Neuron (in vitro differentiated cells): Measurements from ENCODE around the gene SSR2.

Source experiments
- H2AFZ ChIP-seq: one replicate; pipeline ENCODE4 v1.6.1; 2013; ENCODE audit warnings: low read depth, mild to moderate bottlenecking, inconsistent platforms, low read length, moderate library complexity
- H3K27me3 ChIP-seq: one replicate; pipeline ENCODE4 v1.6.1; 2013; ENCODE audit warnings: low read length; ENCODE audit not compliant: insufficient read depth
- H3K36me3 ChIP-seq: one replicate; pipeline ENCODE4 v1.6.1; 2013; ENCODE audit warnings: low read length; ENCODE audit not compliant: insufficient read depth
- H3K4me1 ChIP-seq: one replicate; pipeline ENCODE4 v1.6.1; 2013; ENCODE audit warnings: low read length; ENCODE audit not compliant: insufficient read depth
- H3K4me3 ChIP-seq: 2 replicates; pipeline ENCODE4 v1.5.1; 2013; ENCODE audit warnings: mild to moderate bottlenecking, low read length, moderate library complexity
- H3K9me3 ChIP-seq: one replicate; pipeline ENCODE4 v1.6.1; 2013; ENCODE audit warnings: low read length

The SSR2 gene

GRCh38 chr1:156024801-156025200 lies 4.0 kb upstream of the SSR2 start:
- peaks cover 8% of the 10 kb centered on the region for H3K4me1 ChIP-seq
- peaks cover 2% of the 10 kb centered on the region for H3K36me3 ChIP-seq
- no peak overlapping the region for H2AFZ ChIP-seq
- no peaks in the 10 kb centered on the region for H3K9me3 ChIP-seq
- no peaks in the 10 kb centered on the region for H3K27me3 ChIP-seq
- H3K4me3 ChIP-seq = no peak overlapping the region

- Histone ChIP-seq H2AFZ (no peak overlapping the region), H3K27me3 (no peaks in the 10 kb centered on the region), H3K4me1 (peaks cover 12% of the 10 kb centered on the region), H3K9me3 (no peaks in the 10 kb centered on the region), H3K36me3 (peaks cover 25% of the 10 kb centered on the region), H3K4me3 (no peak overlapping the region)
These were observed 1.2 kb upstream of the SSR2 start for GRCh38 chr1:156021954-156022353.

- peaks cover 30% of the 10 kb centered on the region for H3K36me3 ChIP-seq
- H3K9me3 ChIP-seq = no peaks in the 10 kb centered on the region
- no peaks in the 10 kb centered on the region for H3K27me3 ChIP-seq
- peak overlapping the region; percentile 92 for H2AFZ ChIP-seq
- peak overlapping the region; percentile 94 for H3K4me3 ChIP-seq
- H3K4me1 ChIP-seq = peaks cover 12% of the 10 kb centered on the region
These were observed 310 bp upstream of the SSR2 start for GRCh38 chr1:156021093-156021428.

- H3K36me3 ChIP-seq = peaks cover 36% of the 10 kb centered on the region
- H2AFZ ChIP-seq = no peak overlapping the region
- peaks cover 12% of the 10 kb centered on the region for H3K4me1 ChIP-seq
- H3K9me3 ChIP-seq = no peaks in the 10 kb centered on the region
- H3K27me3 ChIP-seq = no peaks in the 10 kb centered on the region
- peak overlapping the region; percentile 94 for H3K4me3 ChIP-seq
These were observed 832 bp downstream of the SSR2 start for GRCh38 chr1:156019946-156020292.

- H3K36me3 ChIP-seq = peaks cover 80% of the 10 kb centered on the region
These were observed 5.9 kb downstream of the SSR2 start for GRCh38 chr1:156014829-156015228.

GRCh38 chr1:156012051-156012817 lies 8.5 kb downstream of the SSR2 start:
- H3K4me3 ChIP-seq = no peak overlapping the region
- H3K27me3 ChIP-seq = no peaks in the 10 kb centered on the region
- peaks cover 70% of the 10 kb centered on the region for H3K36me3 ChIP-seq

More at GRCh38 chr1:156014829-156015228, 5.9 kb downstream of the SSR2 start:
- Histone ChIP-seq H3K27me3 (no peaks in the 10 kb centered on the region), H3K4me1 (peaks cover 4% of the 10 kb centered on the region), H3K9me3 (no peaks in the 10 kb centered on the region), H3K4me3 (no peak overlapping the region), H2AFZ (no peak overlapping the region)

GRCh38 chr1:156009404-156009803 lies 11.3 kb downstream of the SSR2 start:
- peaks cover 54% of the 10 kb centered on the region for H3K36me3 ChIP-seq
- H3K27me3 ChIP-seq = no peaks in the 10 kb centered on the region
- no peak overlapping the region for H3K4me3 ChIP-seq
- no peaks in the 10 kb centered on the region for H3K4me1 ChIP-seq
- H2AFZ ChIP-seq = no peak overlapping the region
- no peaks in the 10 kb centered on the region for H3K9me3 ChIP-seq

More at GRCh38 chr1:156012051-156012817, 8.5 kb downstream of the SSR2 start:
- no peaks in the 10 kb centered on the region for H3K9me3 ChIP-seq
- H3K4me1 ChIP-seq = no peaks in the 10 kb centered on the region
- no peak overlapping the region for H2AFZ ChIP-seq

- Histone ChIP-seq H3K36me3 (peaks cover 33% of the 10 kb centered on the region), H3K4me1 (no peaks in the 10 kb centered on the region), H2AFZ (no peak overlapping the region), H3K4me3 (no peak overlapping the region), H3K27me3 (no peaks in the 10 kb centered on the region), H3K9me3 (no peaks in the 10 kb centered on the region)
These were observed 13.9 kb downstream of the SSR2 start for GRCh38 chr1:156006666-156007376.

- Histone ChIP-seq H2AFZ (no peak overlapping the region), H3K9me3 (no peaks in the 10 kb centered on the region), H3K36me3 (peaks cover 16% of the 10 kb centered on the region), H3K4me1 (no peaks in the 10 kb centered on the region), H3K4me3 (no peak overlapping the region), H3K27me3 (no peaks in the 10 kb centered on the region)
These were observed 15.7 kb downstream of the SSR2 start for GRCh38 chr1:156004843-156005584.

- Histone ChIP-seq H3K4me1 (no peaks in the 10 kb centered on the region), H3K27me3 (no peaks in the 10 kb centered on the region), H3K4me3 (no peak overlapping the region), H3K36me3 (peaks cover 6% of the 10 kb centered on the region), H2AFZ (no peak overlapping the region), H3K9me3 (no peaks in the 10 kb centered on the region)
These were observed 16.9 kb downstream of the SSR2 start for GRCh38 chr1:156003923-156004188.

- peaks cover 3% of the 10 kb centered on the region for H3K36me3 ChIP-seq
- H3K27me3 ChIP-seq = no peaks in the 10 kb centered on the region
- H3K9me3 ChIP-seq = no peaks in the 10 kb centered on the region
- no peak overlapping the region for H3K4me3 ChIP-seq
- no peaks in the 10 kb centered on the region for H3K4me1 ChIP-seq
- no peak overlapping the region for H2AFZ ChIP-seq
These were observed 18.4 kb downstream of the SSR2 start for GRCh38 chr1:156002188-156002911.

GRCh38 chr1:156001662-156002171 lies 19.0 kb downstream of the SSR2 start:
- no peak overlapping the region for H3K4me3 ChIP-seq
- no peak overlapping the region for H2AFZ ChIP-seq
- H3K9me3 ChIP-seq = no peaks in the 10 kb centered on the region
- H3K4me1 ChIP-seq = no peaks in the 10 kb centered on the region
- no peaks in the 10 kb centered on the region for H3K27me3 ChIP-seq
- peaks cover 1% of the 10 kb centered on the region for H3K36me3 ChIP-seq
